ENCODE measurements around the gene ANKRD30BL. TPM values are rescaled to one million over a fixed set of nuclear protein-coding genes. Genes with fewer than 3 reads are reported as not detected.

ANKRD30BL gene
- not detected in 2 replicates for total RNA-seq

GRCh38 chr2:132161161-132162124 is at the start of gene ANKRD30BL:
Gene ANKRD30BL, minus strand, starts transcription at chr2:132161952. Its CDS starts 247 bp downstream, at chr2:132161705.

Small RNAs within 50 kb of the gene (small RNA-seq; reads per million reads assigned to genes)
- not detected for gene RNU6-1132P
